ENCODE measurements around the gene PRDM16. TPM values are rescaled to one million over a fixed set of nuclear protein-coding genes. Genes with fewer than 3 reads are reported as not detected.

Gene PRDM16
- total RNA-seq, 2 experiments from 2014 or later, result not detected

- no peak overlapping the region for H2AFZ ChIP-seq (ENCODE audit: low read length)
- TF ChIP-seq CTCF (conservative IDR thresholded peaks at IDR 0.05; ENCODE audit: low read length) (no peak), EZH2phosphoT487 (IDR thresholded peaks at IDR 0.05; ENCODE audit: borderline replicate concordance, low read depth, low read length) (no peak)
- DNase-seq (ENCODE audit: low spot score), result no peak
- no TSS peak for BruUV-seq (replicated peaks)
- H3K36me3 ChIP-seq (ENCODE audit: insufficient read depth, low read length), result no peaks in the 10 kb centered on the region
- no peak overlapping the region for H3K4me3 ChIP-seq (ENCODE audit: low read depth, low read length, poor library complexity, severe bottlenecking)
- POLR2A ChIA-PET, result no interaction called here
- no peak overlapping the region for H3K27ac ChIP-seq (ENCODE audit: low read depth, low read length, poor library complexity, severe bottlenecking)
- H3K9me3 ChIP-seq (ENCODE audit: low read length), result no peaks in the 10 kb centered on the region
- H3K4me1 ChIP-seq (ENCODE audit: insufficient read depth, low read length, poor library complexity, severe bottlenecking), result no peaks in the 10 kb centered on the region
- CTCF ChIA-PET (ENCODE audit: unreplicated experiment), result no interaction called here
- no peaks in the 10 kb centered on the region for H3K9me2 ChIP-seq (ENCODE audit: insufficient read depth, low read length)
- H4K20me1 ChIP-seq (ENCODE audit: insufficient read depth, low read length), result no peaks in the 10 kb centered on the region
- H3K4me2 ChIP-seq (ENCODE audit: low read length), result no peak overlapping the region
- no peaks in the 10 kb centered on the region for H3K79me2 ChIP-seq (ENCODE audit: insufficient read depth, low read depth, low read length)
- intact Hi-C loops (cut with micrococcal nuclease; ENCODE audit: unreplicated experiment), result no loop called here
Observed at GRCh38 chr1:3391711-3392110, 322.7 kb downstream of the PRDM16 start.

GRCh38 chr1:3393024-3393986 is 324.3 kb downstream of the PRDM16 start:
- no peak overlapping the region for H3K4me2 ChIP-seq (ENCODE audit: low read length)
- intact Hi-C loops (cut with micrococcal nuclease; ENCODE audit: unreplicated experiment), result no loop called here
- H3K9me2 ChIP-seq (ENCODE audit: insufficient read depth, low read length), result no peaks in the 10 kb centered on the region
- DNase-seq (ENCODE audit: low spot score), result no peak
- ChIA-PET POLR2A (interaction anchor here (0.6 kb wide), 1 partner anchor 1047 kb away, joined by 3 read pairs; no protein-coding TSS in a partner anchor), CTCF (ENCODE audit: unreplicated experiment) (no interaction called here)
- H3K4me1 ChIP-seq (ENCODE audit: insufficient read depth, low read length, poor library complexity, severe bottlenecking), result no peaks in the 10 kb centered on the region
- no peaks in the 10 kb centered on the region for H3K79me2 ChIP-seq (ENCODE audit: insufficient read depth, low read depth, low read length)
- H3K9me3 ChIP-seq (ENCODE audit: low read length), result no peaks in the 10 kb centered on the region
- no peak overlapping the region for H3K4me3 ChIP-seq (ENCODE audit: low read depth, low read length, poor library complexity, severe bottlenecking)
- TF ChIP-seq EZH2phosphoT487 (IDR thresholded peaks at IDR 0.05; ENCODE audit: borderline replicate concordance, low read depth, low read length) (no peak), CTCF (conservative IDR thresholded peaks at IDR 0.05; ENCODE audit: low read length) (no peak)
- H3K36me3 ChIP-seq (ENCODE audit: insufficient read depth, low read length), result no peaks in the 10 kb centered on the region
- H3K27ac ChIP-seq (ENCODE audit: low read depth, low read length, poor library complexity, severe bottlenecking), result no peak overlapping the region
- H4K20me1 ChIP-seq (ENCODE audit: insufficient read depth, low read length), result no peaks in the 10 kb centered on the region
- no TSS peak for BruUV-seq (replicated peaks)
- H2AFZ ChIP-seq (ENCODE audit: low read length), result no peak overlapping the region
